NCI-H82 treated with DMSO at 0.1 percent for 48 hours (cell line): ENCODE data around the gene GLYATL1.

Experiments
- DNase-seq: peaks from one replicate; lab custom pipeline; 2025; ENCODE audit not compliant: unreplicated experiment; lab: John Stamatoyannopoulos, UW

GLYATL1 gene

GRCh38 chr11:58926251-58926650 is 13.0 kb upstream of the GLYATL1 start:
- peak; percentile 48 for DNase-seq

- DNase-seq, result peak; percentile 48
Measured at GRCh38 chr11:58926695-58927094, 12.6 kb upstream of the GLYATL1 start.

- peak; percentile 73 for DNase-seq
Measured at GRCh38 chr11:58927393-58928106, 11.7 kb upstream of the GLYATL1 start.

GRCh38 chr11:58928107-58928499 is 11.2 kb upstream of the GLYATL1 start:
- DNase-seq, result no peak

GRCh38 chr11:58928691-58929090 is 10.6 kb upstream of the GLYATL1 start:
- peak; percentile 6 for DNase-seq

- DNase-seq, result no peak
Measured at GRCh38 chr11:58930926-58931325, 8.4 kb upstream of the GLYATL1 start.

GRCh38 chr11:58933661-58934060 is 5.6 kb upstream of the GLYATL1 start:
- DNase-seq, result no peak

GRCh38 chr11:58934945-58935513 is 4.3 kb upstream of the GLYATL1 start:
- DNase-seq, result no peak

- no peak for DNase-seq
Measured at GRCh38 chr11:58938398-58938797, 890 bp upstream of the GLYATL1 start.

- DNase-seq, result no peak
Measured at GRCh38 chr11:58940028-58940427, 740 bp downstream of the GLYATL1 start.

GRCh38 chr11:58941838-58942237 is 2.5 kb downstream of the GLYATL1 start:
- no peak for DNase-seq

GRCh38 chr11:58945663-58946062 is 6.4 kb downstream of the GLYATL1 start:
- DNase-seq, result no peak

- no peak for DNase-seq
Measured at GRCh38 chr11:58949184-58949583, 9.9 kb downstream of the GLYATL1 start.

GRCh38 chr11:58957922-58958321 is 18.6 kb downstream of the GLYATL1 start:
- DNase-seq, result no peak

GRCh38 chr11:58958500-58958899 is 19.2 kb downstream of the GLYATL1 start:
- DNase-seq, result no peak

GRCh38 chr11:58963551-58964104 is 24.3 kb downstream of the GLYATL1 start:
- no peak for DNase-seq

GRCh38 chr11:58965246-58965985 is 26.1 kb downstream of the GLYATL1 start:
- no peak for DNase-seq

- no peak for DNase-seq
Measured at GRCh38 chr11:58968251-58968711, 29.0 kb downstream of the GLYATL1 start.

GRCh38 chr11:58977470-58977869 is 38.2 kb downstream of the GLYATL1 start:
- no peak for DNase-seq

- no peak for DNase-seq
Measured at GRCh38 chr11:58979222-58979621, 39.9 kb downstream of the GLYATL1 start.

- DNase-seq, result no peak
Measured at GRCh38 chr11:58980159-58980843, 41.0 kb downstream of the GLYATL1 start.
